ENCODE measurements around the gene ACAP3. TPM values are rescaled to one million over a fixed set of nuclear protein-coding genes. Genes with fewer than 3 reads are reported as not detected.
A peak's percentile ranks its signal among the peaks of the same experiment; 100 is the strongest.

ACAP3 gene, protein sequence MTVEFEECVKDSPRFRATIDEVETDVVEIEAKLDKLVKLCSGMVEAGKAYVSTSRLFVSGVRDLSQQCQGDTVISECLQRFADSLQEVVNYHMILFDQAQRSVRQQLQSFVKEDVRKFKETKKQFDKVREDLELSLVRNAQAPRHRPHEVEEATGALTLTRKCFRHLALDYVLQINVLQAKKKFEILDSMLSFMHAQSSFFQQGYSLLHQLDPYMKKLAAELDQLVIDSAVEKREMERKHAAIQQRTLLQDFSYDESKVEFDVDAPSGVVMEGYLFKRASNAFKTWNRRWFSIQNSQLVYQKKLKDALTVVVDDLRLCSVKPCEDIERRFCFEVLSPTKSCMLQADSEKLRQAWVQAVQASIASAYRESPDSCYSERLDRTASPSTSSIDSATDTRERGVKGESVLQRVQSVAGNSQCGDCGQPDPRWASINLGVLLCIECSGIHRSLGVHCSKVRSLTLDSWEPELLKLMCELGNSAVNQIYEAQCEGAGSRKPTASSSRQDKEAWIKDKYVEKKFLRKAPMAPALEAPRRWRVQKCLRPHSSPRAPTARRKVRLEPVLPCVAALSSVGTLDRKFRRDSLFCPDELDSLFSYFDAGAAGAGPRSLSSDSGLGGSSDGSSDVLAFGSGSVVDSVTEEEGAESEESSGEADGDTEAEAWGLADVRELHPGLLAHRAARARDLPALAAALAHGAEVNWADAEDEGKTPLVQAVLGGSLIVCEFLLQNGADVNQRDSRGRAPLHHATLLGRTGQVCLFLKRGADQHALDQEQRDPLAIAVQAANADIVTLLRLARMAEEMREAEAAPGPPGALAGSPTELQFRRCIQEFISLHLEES
- total RNA-seq (10 to 100 TPM; 63.5 to 66.2 TPM), total RNA-seq (98.6 to 119 reads per million in 2 donors)

DNA sequence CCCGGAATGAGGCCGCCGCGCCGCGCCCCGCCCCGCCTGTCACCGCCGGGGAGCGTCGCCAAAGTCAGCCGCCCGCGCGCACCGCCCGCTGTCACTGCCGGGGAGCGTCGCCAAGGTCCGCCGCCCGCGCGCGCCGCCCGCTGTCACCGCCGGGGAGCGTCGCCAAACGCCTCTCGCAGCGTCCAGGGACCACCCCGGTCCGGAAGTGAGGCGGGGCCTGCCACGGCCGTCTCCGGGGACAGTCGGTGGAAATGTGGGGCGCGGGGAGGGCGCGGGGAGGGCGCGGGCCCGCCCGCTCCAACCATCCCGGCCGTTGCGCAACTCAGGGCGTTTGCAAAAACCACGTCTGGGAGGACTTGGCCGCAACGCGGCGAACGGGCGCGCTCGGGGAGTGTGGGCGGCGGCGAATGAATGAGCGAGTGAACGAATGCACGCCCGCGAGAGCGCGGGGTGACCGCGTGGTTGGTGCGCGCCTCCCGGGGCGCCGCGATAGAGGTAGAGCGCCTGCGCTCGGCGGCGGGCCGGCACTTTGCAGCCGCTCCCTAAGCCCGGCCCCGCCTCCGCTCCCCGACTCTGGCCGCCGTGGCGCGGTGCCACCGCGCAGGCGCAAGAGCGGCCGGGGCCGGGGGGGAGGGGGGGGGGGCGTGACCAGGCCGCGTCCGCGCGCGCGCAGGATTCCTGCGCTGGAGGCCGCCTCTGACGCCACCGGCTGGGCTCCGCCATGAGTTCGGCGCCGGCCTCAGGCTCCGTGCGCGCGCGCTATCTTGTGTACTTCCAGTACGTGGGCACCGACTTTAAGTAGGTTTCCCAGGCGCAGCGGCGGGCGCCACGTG lies at the start of gene ACAP3, which contains the start of gene PUSL1:
ACAP3 (minus strand) TSS at position 8 of the 833 bp plus-strand sequence. CDS start 115 bp downstream, outside the sequence.
PUSL1 (plus strand) TSS at position 675 of the 833 bp plus-strand sequence; CDS start at position 722, 47 bp downstream.
- H3K4me3 Mint-ChIP-seq, result peak within 1 kb of the TSS; percentile 90
- no peaks in the 10 kb centered on the region for H3K27me3 Mint-ChIP-seq
- no peaks in the 10 kb centered on the region for H3K36me3 Mint-ChIP-seq (ENCODE audit: low read depth)
- peaks cover 17% of the 10 kb centered on the region for H3K4me1 Mint-ChIP-seq
- DNase-seq (peak; percentile 84 to 90 (median 89)), ATAC-seq (peak; percentile 82)
- H3K9me3 ChIP-seq (ENCODE audit: control insufficient read depth, low read length, poor library complexity, severe bottlenecking), result no peaks in the 10 kb centered on the region
- H3K27ac Mint-ChIP-seq, result peak within 1 kb of the TSS; percentile 16

DNA sequence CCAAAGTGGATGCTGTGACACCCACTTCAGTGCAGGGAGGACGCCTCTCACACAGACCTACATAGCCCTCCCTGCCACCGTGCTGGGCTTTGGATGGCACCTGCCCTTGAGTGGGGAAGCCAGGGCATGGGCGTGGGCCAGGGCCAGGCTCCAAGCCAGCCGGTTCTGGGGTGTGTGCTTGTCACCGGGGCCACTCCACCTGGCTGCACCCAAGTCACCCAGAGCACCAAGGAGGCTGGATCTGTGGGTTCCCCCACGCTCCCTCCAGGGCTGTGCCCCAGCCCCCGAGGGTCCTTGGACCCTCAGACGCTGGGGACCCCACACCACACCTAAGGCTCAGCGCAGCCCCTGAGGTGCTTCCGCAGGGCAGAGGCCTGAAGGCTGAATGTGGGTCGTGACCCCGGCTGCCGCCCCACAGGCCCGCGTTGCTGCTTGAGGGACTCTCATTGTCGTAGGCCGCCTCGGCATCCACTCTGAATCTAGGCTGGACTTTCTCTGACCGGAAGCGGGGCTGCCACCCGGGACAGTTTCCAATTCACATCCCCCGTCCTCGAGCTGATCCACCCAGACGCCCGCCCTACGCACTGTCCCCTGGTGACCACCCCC lies 49.2 kb upstream of the ACAP3 start:
- no peak overlapping the region for H3K27ac Mint-ChIP-seq
- no peaks in the 10 kb centered on the region for H3K9me3 ChIP-seq (ENCODE audit: control insufficient read depth, low read length, poor library complexity, severe bottlenecking)
- peaks cover 11% of the 10 kb centered on the region for H3K27me3 Mint-ChIP-seq
- no peaks in the 10 kb centered on the region for H3K36me3 Mint-ChIP-seq (ENCODE audit: low read depth)
- no peak overlapping the region for H3K4me3 Mint-ChIP-seq
- ATAC-seq (no peak), DNase-seq (peak in 1 of 3 donors; percentile 4)
- H3K4me1 Mint-ChIP-seq, result peaks cover 21% of the 10 kb centered on the region

DNA sequence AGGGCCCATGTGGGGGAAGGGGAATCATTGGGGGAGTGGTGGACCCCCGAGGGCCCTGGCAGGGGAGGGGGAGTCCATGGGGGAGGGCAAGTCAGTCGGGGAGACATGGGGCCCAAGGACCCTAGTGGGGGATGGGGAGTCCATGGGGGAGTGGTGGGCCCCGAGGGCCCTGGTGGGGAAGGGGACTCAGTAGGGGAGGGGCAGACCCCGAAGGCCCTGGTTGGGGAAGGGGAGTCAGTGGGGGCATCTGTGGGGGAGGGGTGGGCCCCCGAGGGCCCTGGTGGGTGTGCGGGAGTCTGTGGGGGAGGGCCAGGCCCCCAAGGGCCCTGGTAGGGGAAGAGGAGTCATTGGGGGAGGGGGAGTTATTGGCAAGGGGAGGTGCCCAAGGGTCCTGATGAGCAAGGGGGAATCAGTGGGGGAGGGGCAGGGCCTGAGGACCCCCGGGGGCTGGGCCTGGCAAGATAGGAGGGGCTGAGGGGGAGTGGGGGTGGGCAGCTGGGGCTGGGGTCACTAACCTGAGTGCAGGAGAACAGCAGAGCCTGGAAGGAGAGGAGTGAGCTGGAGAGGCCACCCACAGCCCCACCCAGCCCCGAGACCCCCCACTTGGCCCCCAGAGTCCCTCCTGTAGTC lies 48.6 kb upstream of the ACAP3 start:
- no peak overlapping the region for H3K4me3 Mint-ChIP-seq
- H3K27ac Mint-ChIP-seq, result no peak overlapping the region
- no peaks in the 10 kb centered on the region for H3K36me3 Mint-ChIP-seq (ENCODE audit: low read depth)
- peaks cover 21% of the 10 kb centered on the region for H3K4me1 Mint-ChIP-seq
- ATAC-seq, result no peak
- peaks cover 11% of the 10 kb centered on the region for H3K27me3 Mint-ChIP-seq
- no peaks in the 10 kb centered on the region for H3K9me3 ChIP-seq (ENCODE audit: control insufficient read depth, low read length, poor library complexity, severe bottlenecking)
- no peak for DNase-seq

DNA sequence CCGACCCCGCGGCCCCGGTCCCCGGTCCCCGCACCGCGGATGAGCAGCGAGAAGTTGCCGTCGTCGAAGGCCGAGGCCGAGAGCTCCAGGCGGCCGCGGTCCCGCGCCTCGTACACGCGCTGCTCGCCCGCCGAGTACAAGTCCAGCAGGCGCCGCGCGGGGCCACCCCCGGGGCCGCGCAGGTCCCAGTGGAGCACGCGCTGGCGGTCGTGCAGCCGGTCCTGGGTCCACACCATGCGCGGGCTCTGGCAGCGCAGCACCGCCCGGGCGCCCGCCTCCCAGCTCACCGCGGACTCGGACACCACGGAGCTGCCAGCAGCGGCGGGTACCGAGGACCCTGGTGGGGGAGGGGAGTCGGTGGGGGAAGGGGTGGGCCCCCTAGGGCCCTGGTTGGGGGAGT lies 47.7 kb upstream of the ACAP3 start:
- H3K36me3 Mint-ChIP-seq (ENCODE audit: low read depth), result no peaks in the 10 kb centered on the region

DNA sequence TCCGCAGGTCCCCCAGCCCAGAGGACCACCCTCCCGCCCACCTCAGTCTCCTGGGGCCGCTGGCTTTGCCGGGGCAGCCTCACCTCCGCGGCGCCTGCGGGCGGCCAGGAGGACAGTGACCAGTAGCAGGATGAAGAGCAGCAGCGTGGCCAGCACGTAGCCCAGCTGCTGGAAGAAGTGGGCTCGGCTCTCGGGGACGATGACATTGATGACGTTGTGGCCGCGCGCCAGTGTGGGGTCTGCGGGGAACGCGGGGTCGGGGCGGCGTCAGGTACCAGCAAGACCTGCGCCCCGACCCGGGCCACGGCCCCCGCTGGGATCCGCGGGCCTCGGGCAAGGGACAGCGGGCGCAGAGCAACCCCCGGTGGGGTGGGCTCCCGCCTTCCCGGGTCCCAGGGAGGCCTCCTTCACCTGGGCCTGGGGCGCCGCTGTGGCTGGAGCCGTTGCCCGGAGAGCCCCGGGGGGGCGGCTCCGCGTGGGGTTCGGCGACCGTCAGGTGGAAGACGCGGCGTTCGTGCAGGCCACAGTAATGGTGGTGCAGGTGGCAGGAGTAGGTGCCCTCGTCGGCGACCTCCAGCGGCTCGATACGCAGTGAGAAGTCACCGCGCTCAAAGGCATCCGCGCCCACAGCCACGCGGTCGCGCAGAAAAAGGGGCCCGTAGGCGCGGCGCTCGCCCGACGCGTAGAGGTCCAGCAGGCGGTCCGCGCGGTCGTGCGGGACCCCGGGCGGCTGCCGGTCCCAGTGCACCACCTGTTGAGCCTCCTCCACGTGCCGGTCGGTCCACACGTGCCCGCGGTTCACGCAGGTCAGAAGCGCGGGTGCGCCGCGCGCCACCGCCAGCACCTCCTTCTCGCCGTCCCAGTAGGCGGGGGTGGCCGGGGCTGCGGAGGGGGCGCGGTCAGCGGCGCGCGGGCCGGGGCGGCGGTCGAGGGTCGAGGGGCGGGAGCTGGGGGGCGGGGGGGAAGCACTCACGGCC lies 46.8 kb upstream of the ACAP3 start:
- DNase-seq (no peak), ATAC-seq (peak; percentile 33)
- Mint-ChIP-seq H3K36me3 (ENCODE audit: low read depth) (no peaks in the 10 kb centered on the region), H3K4me1 (peaks cover 21% of the 10 kb centered on the region), H3K27ac (no peak overlapping the region), H3K27me3 (peaks cover 11% of the 10 kb centered on the region), H3K4me3 (no peak overlapping the region)
- H3K9me3 ChIP-seq (ENCODE audit: control insufficient read depth, low read length, poor library complexity, severe bottlenecking), result no peaks in the 10 kb centered on the region

More for the DNA sequence above, 47.7 kb upstream of the ACAP3 start:
- DNase-seq (peak in 1 of 3 donors; percentile 5), ATAC-seq (peak; percentile 20)
- no peak overlapping the region for H3K27ac Mint-ChIP-seq
- peaks cover 11% of the 10 kb centered on the region for H3K27me3 Mint-ChIP-seq
- H3K4me3 Mint-ChIP-seq, result no peak overlapping the region
- peaks cover 21% of the 10 kb centered on the region for H3K4me1 Mint-ChIP-seq
- no peaks in the 10 kb centered on the region for H3K9me3 ChIP-seq (ENCODE audit: control insufficient read depth, low read length, poor library complexity, severe bottlenecking)

DNA sequence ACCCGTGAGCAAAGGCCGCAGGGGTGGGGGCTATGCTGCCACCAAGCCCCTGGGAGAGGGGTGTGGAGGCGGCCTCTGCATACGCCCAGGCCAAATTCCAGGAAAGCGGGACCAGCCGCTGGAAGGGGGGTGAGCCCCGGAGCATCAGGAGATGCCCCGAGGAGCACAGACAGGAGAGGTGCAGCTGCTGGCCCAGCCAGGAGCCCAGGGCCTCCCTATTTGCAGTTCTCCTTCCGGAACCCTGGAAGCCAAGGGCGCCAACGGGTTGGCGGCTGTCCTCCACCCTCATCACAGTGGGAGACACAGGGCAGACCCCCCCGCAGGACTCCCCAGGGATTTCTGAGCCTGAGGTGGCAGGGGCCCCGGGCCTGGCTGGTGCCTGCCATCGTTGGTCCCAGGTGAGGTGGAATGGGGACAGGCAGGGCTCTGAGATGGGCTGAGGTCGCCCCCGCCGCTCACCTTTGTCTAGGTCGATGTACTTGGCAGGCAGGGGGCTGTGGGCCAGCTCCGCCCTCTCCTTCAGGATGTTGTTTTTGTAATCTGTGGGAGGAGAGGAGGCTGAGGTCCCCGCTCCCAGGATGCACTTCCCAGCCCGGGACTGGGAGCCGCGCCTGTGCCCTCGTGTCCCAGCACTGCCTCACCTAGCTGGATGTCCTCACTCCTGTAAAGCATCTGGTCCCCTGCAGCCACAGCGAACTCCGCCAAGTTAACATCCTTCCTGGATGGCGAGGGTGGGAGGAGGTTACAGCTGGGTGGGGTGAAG lies 45.8 kb upstream of the ACAP3 start:
- Mint-ChIP-seq H3K4me1 (peaks cover 13% of the 10 kb centered on the region), H3K27me3 (peaks cover 11% of the 10 kb centered on the region), H3K27ac (no peak overlapping the region), H3K4me3 (peak overlapping the region; percentile 53), H3K36me3 (ENCODE audit: low read depth) (no peaks in the 10 kb centered on the region)
- ATAC-seq (no peak), DNase-seq (no peak)
- H3K9me3 ChIP-seq (ENCODE audit: control insufficient read depth, low read length, poor library complexity, severe bottlenecking), result no peaks in the 10 kb centered on the region

DNA sequence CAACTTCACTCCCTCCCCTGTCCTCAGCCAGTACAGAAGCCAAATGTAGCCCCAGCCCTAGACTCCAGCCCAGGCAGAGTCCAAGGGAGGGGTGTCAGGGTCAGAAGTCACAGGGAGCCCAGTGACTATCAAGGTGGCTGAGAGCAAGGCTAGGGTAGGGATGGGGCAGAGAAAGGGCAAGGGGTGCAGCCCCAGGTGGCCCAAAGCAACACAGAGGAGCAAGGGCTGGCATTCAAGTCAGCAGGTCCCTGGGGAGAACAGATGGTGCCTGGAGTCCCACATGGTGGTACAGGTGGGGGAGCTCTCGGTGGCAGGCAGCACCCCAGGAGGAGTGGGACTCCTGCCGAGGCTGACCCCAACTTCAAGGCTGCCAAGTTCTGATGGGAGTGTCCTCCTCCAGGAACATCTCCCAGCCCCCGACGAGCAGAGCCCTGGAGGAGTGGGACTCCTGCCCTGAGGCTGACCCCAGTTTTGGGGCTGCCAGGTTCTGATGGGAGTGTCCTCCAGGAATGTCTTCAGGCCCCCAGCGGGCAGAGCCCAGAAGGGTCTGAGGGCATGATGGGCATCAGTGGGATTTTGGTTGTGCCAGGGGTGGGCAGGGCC lies 45.2 kb upstream of the ACAP3 start:
- H3K27me3 Mint-ChIP-seq, result peaks cover 11% of the 10 kb centered on the region
- no peaks in the 10 kb centered on the region for H3K36me3 Mint-ChIP-seq (ENCODE audit: low read depth)
- ATAC-seq (no peak), DNase-seq (no peak)
- no peak overlapping the region for H3K27ac Mint-ChIP-seq
- H3K4me1 Mint-ChIP-seq, result peaks cover 13% of the 10 kb centered on the region
- H3K9me3 ChIP-seq (ENCODE audit: control insufficient read depth, low read length, poor library complexity, severe bottlenecking), result no peaks in the 10 kb centered on the region
- H3K4me3 Mint-ChIP-seq, result no peak overlapping the region

DNA sequence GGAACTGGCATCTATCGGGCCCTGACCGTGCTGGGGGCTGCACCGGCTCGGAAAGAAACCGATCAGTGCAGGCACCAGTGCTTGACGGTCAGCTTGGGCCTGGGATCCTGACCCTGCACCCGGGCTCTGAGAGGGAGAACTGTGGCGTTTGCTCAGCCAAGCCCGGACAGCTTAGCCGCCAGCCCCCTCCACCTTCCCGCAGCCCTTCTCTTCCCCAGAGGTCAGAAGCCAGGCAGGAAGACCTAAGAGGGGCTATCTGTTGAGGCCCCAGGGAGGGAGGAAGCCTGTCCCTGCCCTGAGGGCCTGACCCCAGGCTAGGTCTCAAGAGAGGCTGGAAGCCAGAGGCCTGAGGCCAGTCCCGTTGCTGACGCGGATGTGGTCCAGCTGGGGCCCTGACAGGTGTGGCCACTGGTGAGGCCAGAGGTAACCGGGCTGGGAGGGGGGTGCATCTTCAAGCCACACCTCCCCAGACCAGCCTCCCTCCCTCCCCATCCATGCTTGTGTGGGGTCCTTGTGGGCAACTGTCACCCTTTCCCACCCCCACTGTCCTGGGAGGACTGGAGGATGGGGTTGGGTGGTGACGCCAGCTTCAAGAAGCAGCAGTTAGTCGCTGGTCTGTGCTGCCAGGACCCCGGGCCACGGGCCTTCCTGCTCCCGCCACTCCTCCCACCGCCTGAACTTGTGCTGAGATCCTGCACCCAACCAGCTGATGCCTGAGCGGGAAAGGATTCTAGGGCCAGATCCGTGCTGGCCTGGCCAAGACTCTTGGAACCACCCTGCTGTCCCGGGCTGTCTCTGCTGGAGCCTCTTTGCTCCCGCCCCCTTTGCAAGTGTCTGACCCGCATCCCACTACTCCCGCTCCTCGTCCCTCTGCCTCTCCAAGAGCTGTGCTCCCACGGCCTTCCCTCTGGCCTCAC lies 44.0 kb upstream of the ACAP3 start:
- H3K4me3 Mint-ChIP-seq, result peak overlapping the region; percentile 88
- no peak for DNase-seq
- H3K4me1 Mint-ChIP-seq, result peaks cover 15% of the 10 kb centered on the region
- H3K36me3 Mint-ChIP-seq (ENCODE audit: low read depth), result no peaks in the 10 kb centered on the region
- no peaks in the 10 kb centered on the region for H3K9me3 ChIP-seq (ENCODE audit: control insufficient read depth, low read length, poor library complexity, severe bottlenecking)
- ATAC-seq, result no peak
- H3K27ac Mint-ChIP-seq, result no peak overlapping the region
- H3K27me3 Mint-ChIP-seq, result peaks cover 11% of the 10 kb centered on the region

DNA sequence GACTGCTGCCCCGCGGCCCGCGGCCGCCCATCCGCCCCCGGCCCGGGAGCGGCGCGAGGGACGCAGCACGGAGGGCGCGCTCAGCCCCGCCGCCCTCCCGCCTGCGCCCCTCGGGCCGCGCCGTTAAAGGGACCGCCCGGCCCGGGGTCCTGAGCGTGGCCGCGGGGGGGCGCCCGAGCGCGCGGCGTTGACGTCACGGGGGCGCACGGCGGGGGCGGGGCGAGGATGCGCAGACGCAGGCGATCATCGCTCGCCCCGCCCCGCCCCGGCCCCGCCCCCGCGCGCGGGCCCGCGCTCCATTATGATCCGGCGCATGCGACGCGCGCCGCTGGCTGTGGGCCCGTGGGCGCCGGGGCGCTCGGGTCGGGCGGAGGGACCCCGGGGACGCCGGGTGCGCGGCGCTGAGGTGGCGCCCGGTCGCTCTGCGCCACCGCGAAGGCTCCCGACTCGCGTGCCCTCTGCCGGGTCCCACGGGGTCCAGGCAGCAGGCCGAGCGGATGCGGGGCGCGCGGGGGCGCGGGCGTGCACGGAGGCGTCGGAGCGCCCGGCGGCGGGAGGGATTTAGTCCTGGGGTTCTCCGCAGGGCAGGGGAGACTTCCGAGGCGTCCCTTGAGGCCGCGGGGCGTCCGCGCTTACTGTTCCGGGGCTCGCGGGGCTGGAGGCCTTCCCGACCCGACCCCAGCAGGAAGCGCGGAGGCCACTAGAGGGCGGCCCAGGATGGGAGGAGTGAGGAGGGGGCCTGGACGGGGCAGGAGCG lies 41.7 kb upstream of the ACAP3 start, which contains the start of gene DVL1:
DVL1 (minus strand) TSS at position 163 of the 757 bp plus-strand sequence. CDS start 353 bp downstream, outside the sequence.
- ATAC-seq (peak; percentile 85), DNase-seq (peak; percentile 71 to 86 (median 79))
- Mint-ChIP-seq H3K4me3 (peak within 1 kb of the TSS; percentile 74), H3K36me3 (ENCODE audit: low read depth) (no peaks in the 10 kb centered on the region), H3K4me1 (peaks cover 17% of the 10 kb centered on the region), H3K27me3 (peaks cover 11% of the 10 kb centered on the region), H3K27ac (no peak within 1 kb of the TSS)
- H3K9me3 ChIP-seq (ENCODE audit: control insufficient read depth, low read length, poor library complexity, severe bottlenecking), result no peaks in the 10 kb centered on the region

Measured in T-helper 17 cell (primary cell).